ENCODE results near the gene DCDC2C.
"Not testable (repeated sequence)": the region's sequence is repeated elsewhere in the genome, so short reads cannot be mapped to it uniquely, and the experiment has no call there.

The DCDC2C gene

DNA sequence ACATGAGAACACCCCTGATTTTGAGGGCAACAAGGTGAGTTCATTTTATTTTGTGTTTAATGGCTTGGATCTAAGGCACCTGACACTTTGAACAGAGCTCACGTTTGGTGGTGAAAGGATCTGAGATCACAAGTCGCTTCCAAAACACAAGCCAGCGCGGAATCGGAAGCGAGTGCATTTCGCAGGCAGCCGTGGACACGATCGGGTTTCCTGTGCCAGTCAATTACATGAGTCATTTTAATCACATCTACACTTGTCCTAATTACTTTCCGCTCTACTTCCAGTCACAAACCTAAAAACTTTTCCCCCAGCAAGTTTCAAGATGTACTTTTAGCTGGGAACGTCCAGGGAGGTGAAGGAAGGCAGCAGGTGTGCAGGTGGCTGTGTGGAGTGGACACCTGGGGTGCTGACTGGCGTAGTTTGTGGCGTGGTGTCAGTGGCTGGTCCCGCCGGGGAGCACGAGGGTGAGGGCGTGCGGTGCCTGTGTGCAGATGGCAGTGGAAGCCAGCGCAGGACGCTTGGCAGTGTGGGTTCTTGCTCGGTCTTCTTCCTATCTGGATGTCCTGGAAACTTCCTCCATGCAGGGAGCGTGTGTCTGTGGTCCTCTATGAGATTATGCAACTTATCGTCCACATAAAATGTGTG lies 75.6 kb downstream of the DCDC2C start:
- DNase-seq: no peak

DNA sequence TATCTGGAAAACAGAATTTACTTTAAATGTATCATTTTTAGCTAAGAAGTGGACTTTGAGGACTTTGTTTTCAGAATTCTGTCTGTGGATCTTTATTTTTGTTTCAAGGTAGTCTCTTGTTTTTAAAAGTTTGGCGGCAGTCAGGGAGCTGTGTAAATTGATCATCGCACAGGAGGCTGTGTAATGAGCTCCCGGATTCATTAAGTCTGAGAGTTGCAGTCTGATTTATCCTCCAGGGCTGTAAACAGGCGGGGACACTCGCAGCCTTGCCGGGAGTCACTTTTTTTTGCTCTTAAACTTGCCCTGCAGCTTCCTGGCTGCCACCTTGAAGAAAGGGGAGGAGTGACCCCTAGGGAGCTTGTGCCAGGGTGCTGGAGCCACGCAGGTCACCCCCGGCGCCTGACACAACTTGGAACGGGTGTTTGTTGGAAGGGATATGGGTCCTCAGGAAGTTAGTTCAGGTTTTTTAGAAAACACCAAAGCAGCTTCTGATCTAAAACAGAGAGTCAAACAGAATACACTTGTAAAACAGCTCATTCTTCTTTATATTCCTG lies 76.2 kb downstream of the DCDC2C start:
- DNase-seq: no peak

DNA sequence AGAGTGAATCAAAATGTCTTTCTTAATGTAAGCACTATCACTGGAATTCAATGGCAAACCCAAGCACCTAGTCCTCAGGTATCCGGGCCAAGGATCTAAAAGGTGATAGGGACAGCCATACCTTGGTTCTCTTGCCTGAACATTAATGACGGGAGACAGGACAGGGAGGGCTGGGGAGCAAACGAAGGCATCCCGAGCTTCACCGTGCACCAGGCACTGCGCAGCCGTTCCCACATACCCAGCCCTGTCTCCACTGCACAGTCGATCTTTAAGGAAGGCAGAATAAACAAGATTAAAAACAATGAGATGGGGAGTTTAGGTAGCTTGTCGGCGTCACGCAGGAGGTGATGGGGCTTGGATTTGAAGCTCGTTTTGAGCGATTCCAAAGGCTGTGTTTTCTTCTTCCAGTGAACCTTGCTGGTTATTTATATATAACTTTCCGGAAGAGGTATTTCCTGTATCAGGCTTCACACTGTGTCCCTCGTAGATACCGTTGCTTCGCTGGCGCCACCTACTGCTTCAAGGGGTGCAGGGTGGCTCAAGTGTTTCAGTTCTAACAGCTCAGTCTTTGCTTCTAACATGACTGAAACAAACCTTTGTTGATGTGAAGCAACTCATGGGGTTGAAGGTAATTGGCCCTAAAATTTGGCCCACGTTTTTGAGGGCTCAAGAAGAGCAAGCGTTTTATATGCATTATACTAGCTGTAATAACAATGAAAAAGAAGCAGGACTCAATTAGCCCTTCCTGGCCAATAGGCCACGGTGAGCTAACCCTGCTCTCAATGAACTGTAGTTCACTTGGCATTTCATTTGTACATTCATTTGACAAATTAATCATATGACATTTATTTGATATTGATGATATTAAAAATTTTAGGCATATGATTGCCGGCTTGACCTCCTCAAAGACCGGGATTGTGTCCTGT lies 77.4 kb downstream of the DCDC2C start:
- peak; percentile 45 for DNase-seq

DNA sequence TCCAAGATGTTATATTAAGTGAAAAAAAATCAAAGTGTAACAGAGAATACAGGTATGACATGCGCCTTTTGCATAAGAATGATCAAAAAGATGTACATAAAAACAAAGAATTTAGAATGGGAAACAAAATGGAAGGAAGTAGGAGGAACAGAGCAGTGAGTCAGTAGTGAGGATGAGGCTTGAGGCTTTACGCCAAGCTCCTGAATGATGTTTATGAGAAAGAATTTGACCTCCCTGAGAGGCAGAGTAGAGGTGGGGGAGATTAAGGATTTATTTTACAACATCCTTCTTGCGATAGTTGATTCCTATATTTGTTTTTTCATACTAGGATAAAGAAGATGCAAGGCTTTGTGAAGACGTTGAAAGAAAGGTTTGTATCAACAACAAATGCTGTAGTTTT lies 81.4 kb downstream of the DCDC2C start:
- no peak for DNase-seq

DNA sequence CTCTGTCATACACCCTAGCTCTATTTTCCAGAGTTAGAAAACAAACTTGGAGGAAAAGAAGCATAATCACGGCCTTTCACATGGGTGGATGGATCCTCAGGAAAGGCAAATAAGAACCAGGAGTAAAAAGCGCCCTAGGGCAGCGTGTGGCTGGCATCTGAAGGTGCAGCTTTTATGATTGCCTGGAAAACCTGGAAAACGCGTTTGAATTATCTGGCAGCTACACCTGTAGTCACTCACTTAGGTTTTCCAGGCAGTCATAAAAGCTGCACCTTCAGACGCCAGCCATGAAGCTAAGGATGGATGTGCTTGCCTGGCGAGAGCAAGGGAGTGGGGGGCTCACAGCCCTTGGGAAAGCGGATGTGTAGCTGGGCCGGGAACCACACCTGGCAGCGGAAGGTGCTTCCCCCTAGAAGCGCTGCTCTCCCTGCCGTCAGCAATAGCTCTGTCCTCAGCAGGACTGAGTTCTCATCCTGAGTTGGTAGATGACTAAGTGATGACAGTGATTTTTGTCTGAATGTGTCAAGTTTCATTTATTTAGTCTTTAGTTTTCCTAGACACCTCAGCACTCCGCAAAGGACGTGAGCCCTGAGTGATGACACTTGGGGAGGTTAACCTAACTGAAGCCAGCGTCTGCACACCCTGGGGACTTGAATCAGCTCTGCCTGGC lies 82.0 kb downstream of the DCDC2C start:
- DNase-seq: no peak

DNA sequence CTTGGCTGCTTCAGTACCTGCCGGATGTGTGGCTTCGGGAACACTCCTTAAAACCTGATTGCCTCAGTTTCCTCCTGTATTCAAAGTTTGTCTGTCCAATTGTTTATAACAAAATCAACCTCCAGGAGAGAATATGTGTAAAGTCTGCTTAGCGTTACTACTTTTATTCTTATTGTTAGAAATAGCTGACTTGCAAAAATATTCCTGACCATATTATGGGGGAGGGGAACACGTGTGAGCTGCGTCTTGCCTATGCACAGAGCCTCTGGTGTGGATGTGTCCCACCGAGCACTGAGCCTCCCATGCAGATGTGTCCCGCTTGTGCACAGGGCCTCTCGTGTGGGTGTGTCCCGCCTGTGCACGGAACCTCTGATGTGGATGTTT lies 82.5 kb downstream of the DCDC2C start:
- DNase-seq: no peak

DNA sequence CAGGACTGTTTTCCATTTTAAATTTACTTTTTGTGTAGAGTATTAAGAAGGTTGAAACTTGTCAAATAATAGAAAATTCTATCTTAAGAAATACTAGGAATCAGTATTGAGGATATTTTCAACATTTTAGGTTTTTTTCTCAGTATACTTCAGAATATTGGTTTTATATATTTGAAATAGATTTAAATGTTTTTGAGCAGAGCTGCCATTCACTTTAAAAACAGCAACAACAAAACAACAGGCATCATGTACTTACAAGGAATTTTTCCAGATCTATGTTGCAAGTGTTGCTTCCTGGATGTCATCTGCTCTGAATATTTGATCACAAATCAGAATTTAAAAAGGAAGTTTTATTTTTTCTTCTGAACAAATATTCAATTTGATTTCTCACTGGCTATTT lies 84.4 kb downstream of the DCDC2C start:
- DNase-seq: no peak

DNA sequence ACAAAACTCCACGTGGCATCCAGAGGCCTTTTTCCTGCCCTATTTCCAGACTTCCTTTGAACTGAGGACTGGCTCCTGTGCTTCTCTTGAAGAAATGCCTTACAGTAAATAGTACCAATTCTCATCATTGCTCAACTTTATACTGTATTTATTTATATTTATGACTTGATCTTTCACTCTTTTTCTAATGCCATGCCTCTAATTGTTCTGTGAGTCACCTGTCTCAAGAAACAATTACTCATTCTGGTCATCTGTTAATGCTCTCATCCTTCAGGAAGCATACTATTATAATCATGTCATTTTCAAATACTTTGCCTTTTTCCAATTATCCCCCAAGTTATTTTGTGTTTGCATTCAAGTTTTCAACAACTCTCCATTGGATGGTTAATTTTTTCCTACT lies 85.9 kb downstream of the DCDC2C start:
- no peak for DNase-seq

DNA sequence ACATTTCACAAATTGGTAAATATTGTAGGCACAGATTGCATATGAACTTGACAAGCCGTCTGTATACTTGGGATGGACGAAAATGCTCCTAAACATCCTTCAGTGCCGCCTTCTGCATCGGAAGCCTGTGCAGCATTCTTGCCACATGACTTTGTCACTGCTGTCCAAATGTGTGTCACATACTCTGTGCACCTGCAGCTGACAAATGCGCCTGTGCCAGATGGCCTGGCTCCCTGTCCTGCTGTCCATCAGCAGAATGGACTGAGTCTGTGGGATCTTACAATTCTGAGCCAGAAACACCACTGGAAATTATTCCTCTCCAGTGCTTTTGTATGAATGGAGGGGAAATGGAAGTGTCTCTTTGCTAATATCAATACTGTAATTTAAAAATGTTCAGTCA lies 89.9 kb downstream of the DCDC2C start:
- DNase-seq: no peak

DNA sequence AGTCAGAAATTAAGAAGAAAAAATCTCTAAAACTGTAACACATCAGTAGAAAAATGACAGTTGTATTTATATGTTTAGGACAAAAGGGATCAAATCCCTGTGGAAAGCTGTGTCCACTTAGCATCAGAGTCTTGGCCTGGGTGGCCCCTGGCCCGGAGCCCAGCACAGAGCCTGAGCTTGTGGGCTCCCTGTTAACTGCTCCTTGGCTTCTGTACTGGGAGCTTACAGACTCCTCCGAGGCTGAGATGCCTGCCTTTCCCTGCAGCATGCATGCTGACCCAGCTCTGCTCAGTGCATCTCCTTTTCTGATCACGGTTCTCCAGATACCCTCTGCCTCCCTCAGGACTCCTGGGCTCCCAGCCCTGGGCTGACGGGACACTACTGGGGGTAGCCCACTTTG lies 98.1 kb downstream of the DCDC2C start:
- DNase-seq: no peak

DNA sequence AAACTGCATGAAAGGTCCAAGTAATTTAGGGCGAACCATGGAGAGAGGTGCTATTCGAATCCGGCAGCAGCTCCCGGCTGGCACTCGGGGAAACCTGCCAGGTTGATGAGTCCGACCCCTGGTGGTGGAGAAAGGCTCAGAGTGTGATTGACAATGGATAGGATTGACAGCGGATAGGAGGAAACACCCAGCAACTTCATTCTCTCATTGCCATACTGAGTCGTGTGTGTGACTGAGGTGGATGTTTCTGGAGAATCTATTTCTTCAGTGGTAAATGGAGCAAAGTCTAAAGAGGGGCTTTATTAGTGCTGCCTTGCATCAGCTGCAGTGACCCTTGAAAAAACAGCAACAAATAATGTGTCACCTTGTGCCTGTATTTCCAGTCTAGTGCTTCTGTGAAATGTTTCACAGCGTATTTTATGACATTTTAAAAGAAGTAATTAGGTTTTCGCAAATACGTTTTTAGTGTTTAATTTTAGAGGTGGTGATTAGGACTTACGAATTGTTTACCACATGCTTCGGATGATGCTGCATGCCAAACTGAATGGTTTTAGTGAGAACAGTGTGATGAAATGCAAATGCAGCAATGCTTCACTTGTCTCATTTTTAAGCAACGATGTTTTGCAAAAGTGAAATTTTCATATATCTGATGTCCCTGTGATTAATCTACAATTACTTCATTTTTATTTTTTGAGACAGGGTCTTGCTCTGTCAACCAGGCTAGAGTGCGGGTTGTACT lies 102.0 kb downstream of the DCDC2C start:
- DNase-seq: no peak

DNA sequence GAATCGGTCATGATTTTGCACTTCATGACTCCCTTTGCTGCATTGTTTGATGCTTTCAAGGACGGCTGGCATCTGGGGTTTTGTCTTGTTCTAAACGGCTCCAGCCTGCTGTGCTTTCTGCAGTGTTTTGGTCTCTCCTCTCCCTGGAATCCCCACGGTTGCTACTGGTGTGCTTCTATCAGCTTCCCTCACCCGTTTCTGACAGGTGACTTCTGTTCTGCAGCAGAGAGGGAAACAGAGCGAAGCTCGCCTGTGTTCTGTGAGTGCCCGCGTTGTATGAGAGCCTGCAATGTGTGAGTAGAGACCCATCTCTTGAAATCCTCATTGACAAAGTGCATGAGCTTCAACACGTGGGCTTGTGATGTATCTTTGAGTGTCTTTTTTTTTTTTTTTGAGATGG lies 102.8 kb downstream of the DCDC2C start:
- DNase-seq: no peak

DNA sequence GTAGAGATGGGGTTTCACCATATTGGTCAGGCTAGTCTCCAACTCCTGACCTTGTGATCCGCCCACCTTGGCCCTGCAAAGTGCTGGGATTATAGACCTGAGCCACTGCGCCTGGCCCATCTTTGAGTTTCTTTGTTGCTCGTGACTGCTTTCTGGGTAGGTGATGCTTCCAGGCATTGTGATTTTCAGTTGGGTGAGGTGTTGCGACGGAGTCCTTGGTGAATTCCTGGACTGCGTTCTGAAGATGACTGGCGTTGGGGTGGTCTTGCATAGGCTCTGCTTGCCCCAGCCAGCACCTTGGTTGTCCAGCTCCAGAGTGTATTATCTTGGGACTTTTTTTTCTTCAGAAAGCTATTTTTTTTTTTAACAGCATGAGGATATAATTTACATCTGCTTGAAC lies 103.4 kb downstream of the DCDC2C start:
- no peak for DNase-seq

DNA sequence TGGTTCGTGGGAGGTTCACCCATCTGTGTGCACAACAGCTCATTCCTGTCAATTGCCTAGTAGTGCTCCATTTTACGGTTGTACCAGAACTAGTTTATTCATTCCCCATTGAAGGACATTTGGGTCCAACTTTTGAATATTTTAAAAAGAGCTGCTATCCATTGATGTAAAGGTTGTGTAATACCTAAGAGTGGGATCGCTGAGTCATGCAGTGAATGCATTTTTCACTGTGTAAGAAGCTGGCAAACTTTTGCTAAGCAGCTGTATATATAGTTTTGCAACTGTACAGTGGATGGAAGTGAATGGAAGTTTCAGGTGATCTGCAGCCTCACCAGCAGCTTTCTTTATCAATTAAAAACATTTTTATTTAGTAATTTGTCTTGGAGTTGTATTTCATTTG lies 104.5 kb downstream of the DCDC2C start:
- DNase-seq: no peak

DNA sequence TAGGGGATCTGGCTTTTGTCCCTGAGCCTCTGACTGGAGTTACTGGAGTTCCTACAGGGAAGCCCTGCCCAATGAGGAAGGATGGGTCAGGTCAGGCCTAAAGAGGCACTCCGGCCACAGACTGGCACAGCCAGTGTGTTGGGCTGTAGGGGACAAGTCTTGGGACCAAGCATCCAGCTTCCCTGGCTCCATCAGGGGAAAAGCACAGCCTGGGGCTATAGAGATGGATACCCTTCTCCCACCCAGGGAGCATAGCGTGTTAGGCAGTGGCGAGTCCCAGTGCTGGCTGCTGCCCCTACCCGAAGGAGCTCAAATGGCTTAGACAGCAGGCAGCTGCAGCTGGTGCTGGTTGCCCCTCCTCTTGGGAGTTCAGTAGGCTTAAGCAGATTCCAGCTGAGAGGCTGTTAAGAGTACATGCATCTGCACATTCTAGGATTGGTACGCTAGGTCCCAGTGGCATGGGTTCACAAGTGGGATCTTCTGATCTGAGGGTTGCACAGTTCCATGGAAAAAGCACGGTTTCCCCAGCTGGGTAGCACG lies 111.4 kb downstream of the DCDC2C start:
- DNase-seq: no peak

DNA sequence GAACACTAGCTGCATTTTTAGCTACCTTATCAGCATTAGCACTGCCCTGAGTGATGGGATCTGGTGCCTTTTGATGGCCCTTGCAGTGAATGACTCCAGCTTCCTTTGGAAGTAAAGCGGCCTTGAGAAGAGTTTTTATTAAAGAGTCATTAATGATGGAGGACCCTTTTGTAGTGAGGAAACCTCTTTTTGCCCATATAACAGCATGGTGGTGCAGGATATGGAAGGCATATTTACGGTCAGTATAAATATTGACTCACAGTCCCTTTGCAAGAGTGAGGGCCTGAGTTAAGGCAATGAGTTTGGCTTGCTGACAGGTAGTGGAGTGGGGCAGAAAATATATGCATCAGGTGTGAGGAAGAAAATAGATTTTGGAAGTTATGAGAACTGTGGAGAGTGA lies 113.8 kb downstream of the DCDC2C start:
- not testable (repeated sequence) for DNase-seq

DNA sequence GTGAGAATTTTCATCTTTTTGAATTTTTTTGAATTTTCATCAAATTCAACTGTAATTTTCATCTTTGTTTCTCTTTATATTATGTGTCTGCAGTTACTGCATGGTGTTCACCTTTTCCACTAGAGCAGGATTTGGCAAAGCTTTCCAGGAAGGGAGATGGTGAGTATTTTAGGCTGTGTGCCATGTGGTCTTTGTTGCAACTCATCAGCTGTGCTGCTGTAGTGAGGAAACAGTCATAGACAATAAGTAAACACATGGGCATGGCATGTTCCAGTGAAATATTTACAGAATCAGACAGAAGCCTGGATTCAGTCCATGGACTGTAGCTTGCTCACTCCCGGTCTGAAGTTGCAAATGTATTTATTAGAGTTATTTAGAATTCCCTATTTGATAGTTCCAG lies 120.4 kb downstream of the DCDC2C start:
- DNase-seq: no peak

DNA sequence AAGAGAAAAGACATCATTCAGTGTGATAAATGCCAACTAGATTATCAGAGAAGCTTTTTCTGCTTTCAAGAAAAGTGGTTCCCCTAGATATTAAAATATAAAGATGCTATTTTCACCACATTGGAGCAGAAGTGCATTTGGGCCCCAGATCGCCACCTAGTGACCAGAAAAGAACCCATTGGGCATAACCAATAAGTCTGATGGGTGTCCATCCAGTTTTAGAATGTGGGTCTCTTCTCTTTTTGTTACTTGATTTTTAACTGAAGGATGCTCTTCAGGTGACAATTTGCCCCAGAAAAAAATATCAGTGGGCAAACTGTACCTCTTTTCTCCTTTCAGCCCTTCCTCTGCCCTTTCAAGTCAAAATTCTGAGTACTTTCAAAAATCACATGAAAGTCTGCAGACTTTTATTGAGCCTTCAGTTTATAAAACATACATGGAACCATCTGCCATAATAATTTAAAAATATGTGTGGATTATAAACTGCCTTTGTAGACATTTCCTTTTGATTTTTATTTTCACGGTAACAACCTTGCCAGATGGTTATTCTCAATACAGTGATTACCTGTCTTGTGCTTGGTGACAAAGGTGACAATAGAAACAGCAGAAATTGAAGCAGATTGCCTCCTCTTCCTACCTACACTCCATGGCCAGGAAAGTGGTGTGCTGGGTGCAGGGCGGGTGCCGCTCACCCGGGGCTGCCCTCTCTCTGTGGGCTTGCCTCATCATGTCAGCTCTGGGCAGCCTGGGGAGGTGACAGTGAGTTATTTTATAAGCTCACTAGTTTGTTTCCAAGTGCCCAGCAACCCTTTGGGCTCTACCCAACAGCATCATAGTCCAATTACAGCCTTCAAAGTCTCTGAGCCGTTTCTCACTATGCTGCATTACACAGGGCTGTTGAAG lies 124.5 kb downstream of the DCDC2C start:
- DNase-seq: no peak

DNA sequence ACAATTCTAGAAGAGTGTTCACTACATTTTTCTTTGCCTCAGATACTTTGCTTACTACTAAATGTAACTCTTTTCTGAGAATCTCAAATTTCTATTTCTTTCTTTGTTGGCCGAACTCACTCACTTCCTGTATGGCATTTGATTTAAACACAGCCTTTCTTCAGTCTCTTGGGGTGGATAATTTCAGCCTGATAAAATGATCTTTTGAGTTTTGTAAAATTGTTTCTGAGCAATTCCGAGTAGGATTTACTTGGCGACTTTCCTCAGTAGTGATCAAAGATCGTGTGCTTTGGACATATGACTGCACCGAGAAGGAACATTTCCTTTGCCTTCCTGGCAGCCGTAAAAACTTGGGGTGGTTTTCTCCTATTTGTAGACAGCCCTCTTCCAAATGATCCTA lies 127.4 kb downstream of the DCDC2C start:
- no peak for DNase-seq

DNA sequence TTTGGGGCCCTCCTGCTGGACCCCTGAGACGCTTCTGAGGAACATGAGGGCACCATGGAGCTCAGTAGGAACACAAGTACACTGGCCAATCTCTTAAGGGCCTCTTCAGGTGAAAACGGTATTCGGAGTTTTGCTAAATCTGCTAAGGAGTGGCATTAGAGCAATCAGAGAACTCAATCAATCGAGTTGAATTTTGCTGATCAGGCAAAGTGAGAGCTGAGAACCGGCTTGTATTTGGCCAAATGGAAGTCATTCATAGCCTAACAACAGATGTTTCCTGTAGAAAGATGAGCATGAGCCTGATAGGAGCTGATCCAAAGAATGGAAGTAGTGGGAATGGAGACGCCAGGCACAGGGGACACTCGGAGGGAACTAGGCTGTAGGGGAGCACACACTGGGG lies 133.7 kb downstream of the DCDC2C start:
- DNase-seq: no peak

DNA sequence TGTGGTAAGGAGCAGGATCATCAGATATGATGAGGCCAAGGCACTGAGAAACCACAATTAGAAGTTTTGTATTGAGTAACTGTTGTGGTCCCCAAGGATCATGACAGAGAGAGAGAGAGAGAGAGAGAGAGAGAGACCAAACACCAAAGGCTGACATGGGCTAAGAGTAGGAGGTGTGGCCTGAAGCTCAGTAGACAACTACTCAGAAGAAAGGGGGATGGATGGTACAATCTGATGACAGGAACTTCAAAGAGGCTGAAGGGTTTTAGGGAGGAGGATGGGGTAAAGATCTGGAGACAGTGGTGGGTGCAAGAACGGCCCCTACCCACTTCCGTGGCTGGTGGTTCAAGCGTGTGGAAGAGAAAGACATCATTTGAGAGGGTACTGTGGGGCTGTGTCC lies 135.0 kb downstream of the DCDC2C start:
- DNase-seq: no peak

DNA sequence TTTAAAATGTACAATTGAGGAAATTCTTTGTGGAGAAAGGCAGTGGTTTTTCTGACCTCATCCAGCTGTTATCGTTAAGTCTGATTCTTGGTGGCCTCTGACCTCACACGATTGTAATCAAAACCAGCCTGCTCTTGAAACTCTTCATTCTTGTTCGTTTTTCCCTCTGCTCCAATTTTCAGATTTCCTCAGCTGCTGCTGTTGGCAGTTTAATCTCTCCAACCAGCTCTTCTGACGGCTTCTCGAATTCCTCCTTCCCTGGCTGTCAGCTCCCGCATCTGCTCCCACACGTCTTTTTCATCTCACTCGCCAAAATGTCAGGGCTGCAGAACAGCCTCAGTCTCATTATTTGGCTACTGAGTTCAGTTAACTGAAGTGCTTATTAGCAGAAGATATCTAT lies 136.1 kb downstream of the DCDC2C start:
- DNase-seq: no peak

Data from CD4-positive, alpha-beta T cell treated with Interleukin-17A for 4 hours (primary cell).